HG02571 (cell line): ENCODE measurements around the gene CDC42EP4.

Experiments used
- ATAC-seq: cut with Tn5 transposase; IDR thresholded peaks from one replicate; pipeline ENCODE4 v1.9.1; 2021; ENCODE audit warnings: mild to moderate bottlenecking, moderate library complexity; ENCODE audit not compliant: unreplicated experiment

CDC42EP4 gene

GRCh38 chr17:73257516-73257915 is 54.3 kb downstream of the CDC42EP4 start:
- ATAC-seq, result no peak

- ATAC-seq, result no peak
Observed at GRCh38 chr17:73256220-73256619, 55.6 kb downstream of the CDC42EP4 start.

- no peak for ATAC-seq
Observed at GRCh38 chr17:73255671-73256181, 56.1 kb downstream of the CDC42EP4 start.

GRCh38 chr17:73251871-73252270 is 59.9 kb downstream of the CDC42EP4 start:
- no peak for ATAC-seq

GRCh38 chr17:73250851-73251640 is 60.8 kb downstream of the CDC42EP4 start:
- ATAC-seq, result no peak

- ATAC-seq, result no peak
Observed at GRCh38 chr17:73249700-73250099, 62.1 kb downstream of the CDC42EP4 start.

- ATAC-seq, result no peak
Observed at GRCh38 chr17:73248532-73248931, 63.3 kb downstream of the CDC42EP4 start.

- ATAC-seq, result no peak
Observed at GRCh38 chr17:73247726-73248125, 64.1 kb downstream of the CDC42EP4 start.

- no peak for ATAC-seq
Observed at GRCh38 chr17:73240561-73240960, 71.2 kb downstream of the CDC42EP4 start.

GRCh38 chr17:73237714-73238113 is 74.1 kb downstream of the CDC42EP4 start:
- ATAC-seq, result no peak

- no peak for ATAC-seq
Observed at GRCh38 chr17:73234736-73235135, 77.1 kb downstream of the CDC42EP4 start.
